GM23248 (cell line): ENCODE measurements around the gene METTL27. TPM values are rescaled to one million over a fixed set of nuclear protein-coding genes. Genes with fewer than 3 reads are reported as not detected.
A peak's percentile ranks its signal among the peaks of the same experiment; 100 is the strongest.
"Not testable (repeated sequence)": the region's sequence is repeated elsewhere in the genome, so short reads cannot be mapped to it uniquely, and the experiment has no call there.

Experiments
- DNase-seq: peaks from one replicate; pipeline ENCODE4 v3.0.0-alpha.2; 2015
- H2AFZ ChIP-seq: fragments of 200-600 bp; sonication (generic); 2 replicates; pipeline ENCODE4 v1.6.1; 2016; ENCODE audit warnings: antibody characterized with exemption
- H3F3A ChIP-seq: fragments of 200-600 bp; sonication (generic); 2 replicates; pipeline ENCODE4 v1.6.1; 2016; ENCODE audit warnings: mild to moderate bottlenecking, antibody characterized with exemption, mixed run types; ENCODE audit not compliant: insufficient read depth
- H3K27ac ChIP-seq: fragments of 200-600 bp; sonication (generic); 2 replicates; pipeline ENCODE4 v1.5.1; 2016; ENCODE audit warnings: mild to moderate bottlenecking
- H3K27me3 ChIP-seq: fragments of 200-600 bp; sonication (generic); replicated peaks from 2 replicates; pipeline ENCODE4 v1.6.1; 2016; ENCODE audit warnings: mild to moderate bottlenecking; ENCODE audit not compliant: insufficient read depth
- H3K36me3 ChIP-seq: fragments of 200-600 bp; sonication (generic); 2 replicates; pipeline ENCODE4 v1.6.1; 2016; ENCODE audit warnings: low read depth, mild to moderate bottlenecking
- H3K4me1 ChIP-seq: fragments of 200-600 bp; sonication (generic); 2 replicates; pipeline ENCODE4 v1.6.1; 2016; ENCODE audit warnings: mild to moderate bottlenecking; ENCODE audit not compliant: insufficient read depth
- H3K4me2 ChIP-seq: fragments of 200-600 bp; sonication (generic); one replicate; pipeline ENCODE4 v1.6.1; 2016; ENCODE audit warnings: mild to moderate bottlenecking; ENCODE audit not compliant: unreplicated experiment
- H3K4me3 ChIP-seq: fragments of 200-600 bp; sonication (generic); 2 replicates; pipeline ENCODE4 v1.5.1; 2016; ENCODE audit warnings: mild to moderate bottlenecking
- H3K79me2 ChIP-seq: fragments of 200-600 bp; sonication (generic); 2 replicates; pipeline ENCODE4 v1.6.1; 2016; ENCODE audit warnings: mild to moderate bottlenecking; ENCODE audit not compliant: insufficient read depth
- H3K9ac ChIP-seq: fragments of 200-600 bp; sonication (generic); 2 replicates; pipeline ENCODE4 v1.6.1; 2016; ENCODE audit warnings: mild to moderate bottlenecking
- H3K9me2 ChIP-seq: fragments of 200-600 bp; sonication (generic); 2 replicates; pipeline ENCODE4 v1.6.1; 2016; ENCODE audit warnings: mixed run types, mild to moderate bottlenecking, moderate library complexity; ENCODE audit not compliant: insufficient read depth
- H3K9me3 ChIP-seq: fragments of 200-600 bp; sonication (generic); one replicate; pipeline ENCODE4 v1.6.1; 2017; ENCODE audit warnings: low read depth
- H4K20me1 ChIP-seq: fragments of 200-600 bp; sonication (generic); 2 replicates; pipeline ENCODE4 v1.6.0; 2016; ENCODE audit not compliant: insufficient read depth
- EZH2 ChIP-seq: fragments of 200-600 bp; sonication (generic); IDR thresholded peaks from 2 replicates; pipeline ENCODE4 v1.6.1; 2018; ENCODE audit warnings: antibody characterized with exemption, mild to moderate bottlenecking; ENCODE audit not compliant: insufficient read depth, poor library complexity, severe bottlenecking
- EZH2phosphoT487 ChIP-seq: fragments of 200-600 bp; sonication (generic); IDR thresholded peaks from 2 replicates; pipeline ENCODE4 v1.6.1; 2018; ENCODE audit warnings: antibody characterized with exemption, moderate library complexity, mild to moderate bottlenecking, low read depth; ENCODE audit not compliant: insufficient read depth
- WGBS, 2 experiments: methylation state at CpG; one replicate each; pipeline ENCODE4 v1.1.6; 2015 to 2017; ENCODE audit warnings: low lambda C conversion rate in 2 of 2, low coverage in 1 of 2; ENCODE audit errors: missing lambda C conversion rate in 2 of 2; 5-methylcytosine and 5-hydroxymethylcytosine counted together
- in situ Hi-C: fragments of 300-500 bp; cut with MboI; formaldehyde crosslinking; loops from 2 replicates; pipeline ENCODE4 v1.15.0; 2020
- polyA plus RNA-seq: library from polyadenylated mRNA; unstranded; fragments of >200 nt; fragmentation: Nextera tagmentation; extraction: Ambion mirVana; gene quantifications from 2 replicates; pipeline ENCODE4 v1.2.1, GENCODE V29; 2016
- total RNA-seq: library from RNA; depleted of rRNA; stranded (reverse); fragments of >200 nt; shearing (Covaris generic); gene quantifications from 2 replicates; pipeline ENCODE4 v1.2.3, GENCODE V29; 2014

Gene METTL27
- total and polyA plus RNA-seq, 2 experiments from 2014 or later: 5.3 to 6.5 TPM

- no peak overlapping the region for H3K4me2 ChIP-seq
- H3K4me3 ChIP-seq: no peak overlapping the region
- no peak overlapping the region for H3K27ac ChIP-seq
- in situ Hi-C loops: no loop called here
- no peak overlapping the region for H2AFZ ChIP-seq
- no peaks in the 10 kb centered on the region for H3K79me2 ChIP-seq
- no peaks in the 10 kb centered on the region for H3K36me3 ChIP-seq
- TF ChIP-seq EZH2phosphoT487 (no peak), EZH2 (no peak)
- H3K9ac ChIP-seq: no peak overlapping the region
- DNase-seq: no peak
- H3K27me3 ChIP-seq: no peaks in the 10 kb centered on the region
- no peaks in the 10 kb centered on the region for H3K9me2 ChIP-seq
- no peaks in the 10 kb centered on the region for H4K20me1 ChIP-seq
- H3K4me1 ChIP-seq: peaks cover 24% of the 10 kb centered on the region
- WGBS, 2 experiments: 79% methylated on average over 5 of the region's 5 CpGs
- H3K9me3 ChIP-seq: no peaks in the 10 kb centered on the region
- peaks cover 3% of the 10 kb centered on the region for H3F3A ChIP-seq
Measured at GRCh38 chr7:73887762-73888161, 45.4 kb upstream of the METTL27 start.

- no peak for TF ChIP-seq EZH2phosphoT487
- TF ChIP-seq EZH2: no peak
- Histone ChIP-seq H3K4me3 (no peak overlapping the region), H3K27me3 (no peaks in the 10 kb centered on the region), H3K9me2 (no peaks in the 10 kb centered on the region), H3K4me1 (peaks cover 16% of the 10 kb centered on the region), H3K9ac (peak overlapping the region; percentile 66), H3F3A (no peaks in the 10 kb centered on the region), H4K20me1 (no peaks in the 10 kb centered on the region), H3K79me2 (no peaks in the 10 kb centered on the region), H3K4me2 (peak overlapping the region; percentile 21), H2AFZ (peak overlapping the region; percentile 64), H3K9me3 (no peaks in the 10 kb centered on the region), H3K27ac (peak overlapping the region; percentile 42), H3K36me3 (no peaks in the 10 kb centered on the region)
- in situ Hi-C loops: no loop called here
- peak; percentile 84 for DNase-seq
- WGBS, 2 experiments: 27 to 30% methylated on average over 17 to 25 of the region's 25 CpGs
Measured at GRCh38 chr7:73885975-73886798, 43.9 kb upstream of the METTL27 start.

- Histone ChIP-seq H2AFZ (no peak overlapping the region), H4K20me1 (no peaks in the 10 kb centered on the region), H3K9me2 (no peaks in the 10 kb centered on the region), H3K4me3 (no peak overlapping the region), H3K9me3 (no peaks in the 10 kb centered on the region), H3K4me1 (peaks cover 23% of the 10 kb centered on the region), H3K79me2 (no peaks in the 10 kb centered on the region), H3F3A (peaks cover 5% of the 10 kb centered on the region), H3K27me3 (no peaks in the 10 kb centered on the region), H3K36me3 (no peaks in the 10 kb centered on the region), H3K27ac (no peak overlapping the region), H3K9ac (no peak overlapping the region), H3K4me2 (no peak overlapping the region)
- DNase-seq: no peak
- TF ChIP-seq EZH2 (no peak), EZH2phosphoT487 (no peak)
- in situ Hi-C loops: no loop called here
- 93 to 94% methylated on average over 3 of the region's 3 CpGs for WGBS, 2 experiments
Measured at GRCh38 chr7:73885433-73885974, 43.2 kb upstream of the METTL27 start.

- H3K9me2 ChIP-seq, H4K20me1 ChIP-seq, H3K79me2 ChIP-seq, H3K36me3 ChIP-seq, H2AFZ ChIP-seq, DNase-seq, H3F3A ChIP-seq, H3K27me3 ChIP-seq, H3K9me3 ChIP-seq, H3K9ac ChIP-seq, in situ Hi-C loops, H3K4me3 ChIP-seq, H3K27ac ChIP-seq, H3K4me2 ChIP-seq: not testable (repeated sequence)
- peaks cover 29% of the 10 kb centered on the region for H3K4me1 ChIP-seq
- 83% methylated on average over 3 of the region's 3 CpGs for WGBS, 2 experiments
Measured at GRCh38 chr7:73884867-73885422, 42.6 kb upstream of the METTL27 start.
